ENCODE results near the gene MAPKAP1.

- no peak for TF ChIP-seq CTCF (IDR thresholded peaks at IDR 0.05)
- TF ChIP-seq POLR2AphosphoS5 (IDR thresholded peaks at IDR 0.05): no peak
- TF ChIP-seq POLR2A (IDR thresholded peaks at IDR 0.05): no peak
Observed at GRCh38 chr9:125497906-125498305, 209.1 kb downstream of the MAPKAP1 start.

All from suprapubic skin (tissue), 4 donors.